ENCODE data around the gene LINGO4.

Gene LINGO4

GRCh38 chr1:151833172-151833900, 28.1 kb upstream of the LINGO4 start:
- no peak for TF ChIP-seq CTCF (conservative IDR thresholded peaks at IDR 0.05; ENCODE audit: low read depth, low read length)
- Histone ChIP-seq H3K79me2 (ENCODE audit: insufficient read depth, low read depth) (no peaks in the 10 kb centered on the region), H3K27ac (no peak overlapping the region), H3K27me3 (ENCODE audit: insufficient read depth, low read depth) (peaks cover 8% of the 10 kb centered on the region), H4K20me1 (ENCODE audit: insufficient read depth) (no peaks in the 10 kb centered on the region), H3K36me3 (ENCODE audit: insufficient read depth) (no peaks in the 10 kb centered on the region), H3K4me2 (no peak overlapping the region; the same call in 1 of the 2 replicates), H3K4me3 (IDR thresholded peaks at IDR 0.05; ENCODE audit: insufficient read depth, low read depth, low read length) (no peak overlapping the region), H3K9ac (no peak overlapping the region), H2AFZ (ENCODE audit: low read depth) (no peak overlapping the region), H3K4me1 (ENCODE audit: low read depth, poor library complexity, severe bottlenecking) (peaks cover 49% of the 10 kb centered on the region)

GRCh38 chr1:151832318-151832980, 27.2 kb upstream of the LINGO4 start:
- Histone ChIP-seq H3K9ac (no peak overlapping the region), H2AFZ (ENCODE audit: low read depth) (no peak overlapping the region), H3K4me2 (no peak overlapping the region)

GRCh38 chr1:151831605-151832004, 26.4 kb upstream of the LINGO4 start, which contains the start of gene RORC:
TSS of gene RORC (minus strand) at chr1:151831802. CDS start at chr1:151831764, 38 bp downstream.
- no peaks in the 10 kb centered on the region for H4K20me1 ChIP-seq (ENCODE audit: insufficient read depth)
- peak within 1 kb of the TSS; percentile 47; the same call in 1 of the 2 replicates for H2AFZ ChIP-seq (ENCODE audit: low read depth)
- no peak within 1 kb of the TSS for H3K4me2 ChIP-seq
- TF ChIP-seq CTCF (conservative IDR thresholded peaks at IDR 0.05; ENCODE audit: low read depth, low read length) = no peak
- H3K36me3 ChIP-seq (ENCODE audit: insufficient read depth) = no peaks in the 10 kb centered on the region
- no peak within 1 kb of the TSS for H3K27ac ChIP-seq
- peaks cover 40% of the 10 kb centered on the region for H3K4me1 ChIP-seq (ENCODE audit: low read depth, poor library complexity, severe bottlenecking)
- H3K9ac ChIP-seq = no peak within 1 kb of the TSS
- H3K79me2 ChIP-seq (ENCODE audit: insufficient read depth, low read depth) = no peaks in the 10 kb centered on the region
- no peak within 1 kb of the TSS for H3K4me3 ChIP-seq (IDR thresholded peaks at IDR 0.05; ENCODE audit: insufficient read depth, low read depth, low read length)
- H3K27me3 ChIP-seq (ENCODE audit: insufficient read depth, low read depth) = no peaks in the 10 kb centered on the region

More at GRCh38 chr1:151832318-151832980, 27.2 kb upstream of the LINGO4 start:
- Histone ChIP-seq H3K4me1 (ENCODE audit: low read depth, poor library complexity, severe bottlenecking) (peaks cover 48% of the 10 kb centered on the region), H3K79me2 (ENCODE audit: insufficient read depth, low read depth) (no peaks in the 10 kb centered on the region), H3K27ac (no peak overlapping the region), H3K4me3 (IDR thresholded peaks at IDR 0.05; ENCODE audit: insufficient read depth, low read depth, low read length) (no peak overlapping the region), H4K20me1 (ENCODE audit: insufficient read depth) (no peaks in the 10 kb centered on the region), H3K36me3 (ENCODE audit: insufficient read depth) (no peaks in the 10 kb centered on the region), H3K27me3 (ENCODE audit: insufficient read depth, low read depth) (peaks cover 4% of the 10 kb centered on the region)
- no peak for TF ChIP-seq CTCF (conservative IDR thresholded peaks at IDR 0.05; ENCODE audit: low read depth, low read length)

GRCh38 chr1:151831256-151831591, 26.0 kb upstream of the LINGO4 start:
- no peak overlapping the region for H3K4me3 ChIP-seq (IDR thresholded peaks at IDR 0.05; ENCODE audit: insufficient read depth, low read depth, low read length)
- H3K4me1 ChIP-seq (ENCODE audit: low read depth, poor library complexity, severe bottlenecking) = peaks cover 37% of the 10 kb centered on the region
- no peaks in the 10 kb centered on the region for H3K27me3 ChIP-seq (ENCODE audit: insufficient read depth, low read depth)
- H3K9ac ChIP-seq = no peak overlapping the region
- no peaks in the 10 kb centered on the region for H3K36me3 ChIP-seq (ENCODE audit: insufficient read depth)
- H2AFZ ChIP-seq (ENCODE audit: low read depth) = peak overlapping the region; percentile 47; the same call in 1 of the 2 replicates
- 0 out of 2 replicates have a peak, but pooled peaks have one; percentile 1 for TF ChIP-seq CTCF (conservative IDR thresholded peaks at IDR 0.05; ENCODE audit: low read depth, low read length)
- no peak overlapping the region for H3K27ac ChIP-seq
- H3K79me2 ChIP-seq (ENCODE audit: insufficient read depth, low read depth) = no peaks in the 10 kb centered on the region
- no peaks in the 10 kb centered on the region for H4K20me1 ChIP-seq (ENCODE audit: insufficient read depth)
- no peak overlapping the region for H3K4me2 ChIP-seq

Measured in KMS-11 (cell line).